Head of caudate nucleus (tissue), 42 donors: Measurements from ENCODE around the gene CALN1.

Source experiments
- DNase-seq, 42 donors: peaks; one replicate each; pipeline versions ENCODE4 v3.0.0 to v3.0.0-alpha.2; 2020 to 2021; ENCODE audit warnings: mixed read lengths in 7 of 42
- intact Hi-C: fragments of 100-400 bp; cut with DNase I; formaldehyde crosslinking; loops from one replicate; pipeline ENCODE4 v1.15.0; 2022

Gene CALN1

DNA sequence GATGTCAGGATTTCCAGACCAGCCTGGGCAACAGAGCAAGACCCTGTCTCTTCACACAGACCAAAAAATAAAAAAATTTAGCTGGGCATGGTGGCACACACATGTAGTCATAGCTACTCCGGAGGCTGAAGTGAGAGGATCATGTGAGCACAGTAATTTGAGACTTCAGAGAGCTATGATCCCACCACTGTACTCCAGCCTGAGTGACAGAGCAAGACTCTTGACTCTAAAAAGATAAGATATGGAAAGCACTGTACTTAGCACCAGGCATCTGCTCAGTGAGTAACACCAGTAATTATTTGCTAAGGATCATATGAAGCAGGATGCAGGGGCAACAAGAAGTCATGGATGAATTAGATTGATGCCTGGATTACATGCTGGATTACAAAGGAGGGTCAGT is 128.8 kb downstream of the CALN1 start:
- DNase-seq: no peak
- intact Hi-C loops: no loop called here

DNA sequence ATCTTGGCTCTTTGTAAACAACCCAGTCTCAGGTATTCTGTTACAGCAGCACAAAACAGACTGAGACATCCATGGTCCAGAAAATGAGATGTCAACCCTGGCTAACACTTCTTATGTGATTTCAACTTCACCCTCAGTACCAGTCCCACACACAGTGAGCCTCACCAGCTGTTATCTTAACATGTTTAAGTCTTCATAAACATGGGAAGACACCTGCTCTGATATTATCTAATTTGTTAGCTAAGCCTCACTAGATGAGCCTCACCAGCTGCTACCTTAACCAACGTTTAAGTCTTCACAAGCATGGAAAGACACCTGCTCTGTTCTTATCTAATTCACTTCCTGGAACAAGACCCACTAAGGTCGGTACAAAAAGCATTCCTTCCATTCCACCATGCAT is 130.8 kb downstream of the CALN1 start:
- intact Hi-C loops: no loop called here
- no peak for DNase-seq

DNA sequence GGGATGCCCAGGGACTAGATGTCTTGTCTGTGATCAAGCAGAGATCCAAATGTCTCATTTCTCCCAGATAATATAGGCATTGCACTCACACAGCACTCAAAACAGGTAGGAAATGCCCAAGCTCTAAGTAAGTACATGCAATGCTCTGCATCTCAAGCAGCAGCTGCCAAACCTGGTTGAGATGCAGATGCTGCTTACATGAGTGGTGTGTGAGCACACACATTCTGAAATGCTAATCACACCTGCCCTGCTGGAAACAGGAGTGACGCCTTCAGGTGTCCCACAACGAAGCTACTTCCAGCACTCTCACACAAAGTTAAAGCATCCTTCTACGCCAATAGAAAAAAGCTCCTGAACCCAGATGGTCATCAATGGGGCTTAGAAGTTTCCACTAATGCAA is 132.9 kb downstream of the CALN1 start:
- intact Hi-C loops: no loop called here
- DNase-seq: no peak

DNA sequence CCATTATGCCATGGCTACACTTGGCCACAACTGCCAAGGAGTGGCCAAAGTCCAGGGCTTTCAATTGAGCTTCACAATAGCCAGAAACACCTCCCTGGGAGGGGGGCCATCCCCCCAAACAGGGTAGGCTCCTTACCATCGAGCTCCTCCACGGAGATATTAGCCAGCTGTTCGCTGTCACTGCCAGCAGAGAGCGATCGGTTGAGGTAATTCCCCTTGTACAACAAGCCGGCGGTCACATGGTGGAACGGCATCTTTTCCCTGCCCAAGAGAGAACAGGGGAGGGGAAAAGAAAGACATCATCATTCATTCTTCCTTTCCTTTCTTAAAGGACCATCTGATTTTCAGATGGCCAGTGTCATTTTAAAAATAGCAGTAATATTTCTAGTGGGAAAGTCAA is 133.6 kb downstream of the CALN1 start:
- intact Hi-C loops: no loop called here

DNA sequence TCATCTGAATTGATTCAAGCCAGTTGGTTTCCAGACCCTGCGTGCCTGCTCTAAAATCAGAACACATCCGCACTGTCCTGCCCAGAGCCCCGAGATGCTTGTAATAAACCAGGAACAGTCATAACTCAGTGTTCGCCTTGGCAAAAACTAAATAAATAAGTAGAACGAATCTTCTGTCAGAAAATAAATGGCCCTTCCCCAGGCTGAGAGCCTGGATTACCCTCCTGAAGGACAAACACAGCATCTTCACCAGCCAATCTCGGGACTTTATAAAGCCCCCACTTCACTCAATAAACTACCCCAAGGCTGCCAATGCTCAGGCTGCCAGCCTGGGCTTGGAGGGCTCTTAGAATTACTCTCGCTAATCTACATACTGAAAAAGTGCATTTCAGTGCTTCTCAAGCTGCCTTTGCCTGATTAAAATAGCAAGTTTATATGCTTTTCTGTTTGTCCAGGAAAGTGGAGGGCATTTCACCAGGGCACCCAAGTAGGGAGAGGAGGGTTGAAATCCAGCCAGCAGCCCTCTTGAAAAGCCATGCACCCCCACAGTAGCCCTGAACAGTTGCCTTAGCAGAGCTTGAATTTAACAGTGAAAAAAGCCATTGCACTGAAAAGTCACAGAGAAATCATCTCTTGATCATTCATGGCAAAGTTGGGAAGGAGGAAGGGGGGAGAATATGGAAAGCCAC is 136.6 kb downstream of the CALN1 start:
- DNase-seq: peak in 10 of 42 donors; percentile 15 to 52 (median 28)
- intact Hi-C loops: no loop called here

More for the DNA sequence above, 133.6 kb downstream of the CALN1 start:
- peak in 4 of 42 donors; percentile 5 to 45 (median 14) for DNase-seq

DNA sequence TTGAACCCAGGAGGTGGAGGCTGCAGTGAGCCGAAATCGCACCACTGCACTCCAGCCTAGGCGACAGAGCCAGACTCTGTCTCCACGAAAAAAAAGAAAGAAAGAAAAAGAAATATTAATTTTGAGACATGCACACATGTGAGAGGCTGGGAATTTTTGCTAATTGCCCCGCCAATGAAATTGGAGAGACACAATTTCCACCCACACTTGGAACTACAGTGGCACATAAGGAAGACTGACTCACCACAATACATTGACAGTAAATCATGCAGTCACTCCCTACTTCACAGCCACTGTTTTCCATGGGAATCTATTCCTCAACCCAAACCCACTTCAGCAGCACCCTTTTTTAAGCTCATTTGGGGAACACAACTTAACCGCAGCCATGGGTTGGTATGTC is 139.7 kb downstream of the CALN1 start:
- peak in 15 of 42 donors; percentile 10 to 67 (median 34) for DNase-seq
- intact Hi-C loops: no loop called here

DNA sequence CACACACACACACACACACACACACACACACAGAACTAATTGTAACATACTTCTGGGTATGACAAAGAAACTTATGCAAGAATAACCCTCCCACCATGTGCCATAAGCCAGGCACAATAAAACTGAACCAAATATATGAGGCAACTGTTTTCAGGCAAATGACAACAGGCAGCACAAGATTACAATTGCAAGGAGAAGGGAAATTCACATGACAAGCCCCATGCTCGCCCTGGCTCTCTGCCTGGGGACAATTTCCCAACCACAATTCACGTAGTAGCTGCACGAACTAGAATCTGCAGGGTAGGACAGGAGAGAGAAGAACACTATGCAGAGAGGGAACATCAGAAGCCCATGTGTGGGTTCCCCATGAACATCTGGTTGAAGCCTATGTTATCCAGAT is 143.3 kb downstream of the CALN1 start:
- no peak for DNase-seq
- intact Hi-C loops: no loop called here

DNA sequence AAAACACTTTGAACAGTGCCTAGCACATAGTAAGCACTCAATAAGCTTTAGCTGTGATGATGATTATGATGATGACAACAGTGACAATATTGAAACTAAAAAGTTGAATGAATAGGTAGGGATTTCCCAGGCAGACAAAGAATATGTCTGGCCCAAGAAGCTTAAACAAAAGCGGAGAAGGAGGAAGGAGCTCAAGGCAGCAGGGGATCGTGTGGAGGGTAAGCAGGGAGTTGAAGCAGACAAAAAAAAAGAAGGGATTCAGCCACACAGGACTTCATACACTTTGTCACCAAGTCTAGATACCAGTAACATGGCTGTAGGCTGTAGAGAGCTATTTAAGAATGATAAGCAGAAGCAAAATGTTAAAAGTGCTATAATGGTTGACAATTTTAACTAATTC is 144.0 kb downstream of the CALN1 start:
- no peak for DNase-seq
- intact Hi-C loops: no loop called here

DNA sequence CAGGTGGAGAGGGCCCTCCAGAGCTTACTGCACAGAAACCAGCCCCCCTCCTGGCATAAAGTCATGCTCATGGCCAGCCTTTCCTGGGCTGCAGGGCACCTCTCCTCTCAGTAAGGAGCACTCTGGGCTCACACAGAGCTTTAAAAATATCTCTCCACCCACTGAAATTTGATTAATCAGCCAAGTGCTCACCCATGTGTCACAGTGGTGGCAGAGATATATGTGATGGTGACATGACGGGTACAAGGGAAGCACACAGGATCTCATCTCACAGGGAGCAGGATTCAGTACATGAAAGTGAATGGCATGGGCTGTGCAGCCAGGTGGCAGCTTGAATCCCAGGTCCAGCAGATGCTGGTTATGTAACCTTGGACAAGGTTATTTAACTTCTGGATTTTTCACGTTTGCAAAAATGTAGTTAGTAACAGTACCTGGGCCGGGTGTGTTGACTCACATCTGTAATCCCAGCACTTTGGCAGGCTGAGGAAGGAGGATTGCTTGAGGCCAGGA is 144.8 kb downstream of the CALN1 start:
- DNase-seq: peak in 33 of 42 donors; percentile 6 to 71 (median 34)

DNA sequence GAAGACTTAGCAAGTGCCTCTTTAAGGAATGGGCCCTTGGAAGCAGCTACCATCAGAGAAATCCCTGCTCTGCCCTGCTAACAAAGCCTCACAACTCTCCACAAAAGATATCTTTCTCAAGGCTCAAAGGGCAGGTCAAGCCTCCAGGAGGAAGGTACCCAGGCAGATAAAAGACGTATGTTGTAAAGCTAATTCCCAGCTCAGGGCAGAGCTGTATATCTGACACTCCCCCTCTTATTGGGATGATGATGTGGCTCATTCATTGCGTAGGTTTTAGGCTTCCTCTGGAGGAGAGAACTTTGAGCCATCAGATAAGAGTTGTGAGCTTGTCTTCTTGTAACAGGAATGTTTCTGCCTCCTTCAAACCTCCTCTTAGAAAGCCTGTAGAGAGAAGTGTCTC is 145.4 kb downstream of the CALN1 start:
- intact Hi-C loops: no loop called here
- peak in 10 of 42 donors; percentile 20 to 61 (median 28) for DNase-seq

More for the DNA sequence above, 144.8 kb downstream of the CALN1 start:
- intact Hi-C loops: no loop called here

DNA sequence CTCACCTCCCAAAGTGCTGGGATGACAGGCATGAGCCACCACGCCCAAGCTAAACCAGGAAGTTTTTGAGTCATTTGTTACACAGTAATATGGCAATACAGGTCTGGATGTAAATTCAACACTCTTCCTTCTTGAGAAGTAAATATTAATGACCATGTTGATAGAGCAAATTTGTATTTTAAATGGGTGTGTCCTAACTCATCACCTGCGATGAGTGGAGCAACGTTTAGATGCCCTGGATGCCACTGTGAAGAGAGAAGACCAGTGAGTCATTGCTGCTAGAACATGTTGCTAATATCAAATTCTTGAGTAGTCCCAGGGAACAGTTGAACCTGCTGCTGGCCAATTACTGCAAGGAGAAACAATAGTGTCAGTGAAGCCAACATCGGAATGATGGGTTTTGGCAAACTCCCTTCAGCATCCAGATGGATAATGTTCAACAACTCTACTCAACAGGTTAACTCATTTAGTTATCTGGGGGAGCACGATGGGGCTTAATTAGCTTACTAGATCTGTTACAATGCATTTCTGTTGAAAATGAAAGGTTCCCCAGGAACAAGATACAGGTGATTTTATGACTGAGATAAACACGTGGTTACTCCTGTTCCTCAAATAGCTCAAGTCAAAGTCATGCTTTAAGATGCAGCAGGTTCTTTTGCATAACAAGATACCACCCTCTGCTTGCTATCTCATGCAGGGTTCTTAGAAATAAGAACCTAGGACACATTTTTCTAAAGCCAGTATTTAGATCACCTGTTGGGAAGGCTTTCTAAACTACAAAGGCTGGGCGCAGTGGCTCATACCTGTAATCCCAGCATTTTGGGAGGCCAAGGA is 146.8 kb downstream of the CALN1 start:
- intact Hi-C loops: no loop called here
- DNase-seq: peak in 2 of 42 donors; percentile 16 to 35

DNA sequence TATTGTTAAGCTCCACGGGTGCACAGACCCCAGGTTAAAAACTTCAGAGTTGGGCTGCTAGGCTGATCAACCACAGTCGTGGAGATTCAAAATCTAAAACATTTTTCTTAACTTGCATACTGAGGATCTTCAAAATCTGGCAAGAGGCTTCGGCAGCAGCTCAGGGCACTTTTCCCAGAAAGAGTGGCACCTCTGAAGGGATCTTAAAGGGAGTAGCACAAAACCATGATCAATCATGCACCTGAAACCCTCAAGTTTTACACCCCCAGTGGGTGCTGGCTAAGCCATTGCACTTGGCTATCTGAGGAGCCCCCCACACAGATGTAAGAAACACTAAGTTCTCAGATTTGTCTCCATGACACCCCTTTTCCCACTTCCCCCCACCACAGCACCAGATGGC is 151.7 kb downstream of the CALN1 start:
- no peak for DNase-seq
- intact Hi-C loops: no loop called here

DNA sequence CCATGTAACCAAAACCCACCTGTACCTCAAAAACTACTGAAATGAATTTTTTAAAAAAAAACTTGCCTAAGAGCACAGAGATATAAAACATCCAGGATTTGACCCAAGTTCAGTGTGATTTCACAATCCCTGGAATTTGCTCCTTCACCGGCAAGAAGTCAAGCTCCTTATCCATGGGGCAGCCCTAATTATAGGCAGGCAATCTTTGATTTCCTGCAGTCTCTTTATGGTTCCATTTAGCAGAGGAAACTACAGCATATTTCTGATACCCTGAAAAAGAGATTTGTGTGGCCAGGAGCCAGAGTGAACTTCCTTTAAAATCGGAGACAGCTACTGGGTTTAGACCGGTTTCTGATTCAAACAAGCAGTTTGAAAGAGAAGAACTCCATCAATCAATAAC is 154.1 kb downstream of the CALN1 start:
- DNase-seq: no peak
- intact Hi-C loops: no loop called here

DNA sequence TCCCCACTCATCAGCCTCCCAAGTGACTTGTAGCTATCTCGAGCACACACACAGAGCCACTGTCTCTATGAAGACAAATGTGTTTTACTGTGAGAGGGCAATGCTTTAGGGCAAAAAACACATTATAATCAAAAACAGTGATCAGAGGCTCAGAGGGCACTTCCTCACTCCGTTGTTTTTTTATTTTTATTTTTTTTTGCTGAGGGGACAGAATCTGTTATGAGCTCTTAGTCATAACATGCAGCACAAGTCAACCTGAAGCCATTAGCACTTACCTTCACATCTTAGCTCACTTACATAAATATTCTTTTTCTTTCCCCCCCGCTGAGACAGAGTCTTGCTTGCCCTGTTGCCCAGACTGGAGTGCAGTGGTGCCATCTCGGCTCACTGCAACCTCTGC is 157.7 kb downstream of the CALN1 start:
- intact Hi-C loops: no loop called here
- no peak for DNase-seq

DNA sequence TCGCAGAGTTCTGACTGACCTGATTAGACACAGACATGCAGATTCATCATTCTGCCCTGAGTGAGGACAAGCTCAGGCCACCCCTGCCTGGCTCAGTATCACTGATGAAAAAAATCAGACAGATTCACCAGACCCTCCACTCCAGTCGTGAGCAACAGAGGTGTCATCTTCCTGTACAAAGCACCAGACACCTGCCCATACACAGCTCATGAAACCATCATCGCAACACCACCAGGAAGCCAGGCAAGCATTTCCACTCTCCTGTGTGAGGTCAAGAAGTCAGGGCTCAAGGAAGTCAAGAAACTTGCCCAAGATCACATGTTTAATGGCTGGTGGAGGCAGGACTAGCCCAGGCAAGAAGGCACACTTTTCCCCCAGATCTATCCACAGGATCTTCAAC is 163.0 kb downstream of the CALN1 start:
- intact Hi-C loops: no loop called here

DNA sequence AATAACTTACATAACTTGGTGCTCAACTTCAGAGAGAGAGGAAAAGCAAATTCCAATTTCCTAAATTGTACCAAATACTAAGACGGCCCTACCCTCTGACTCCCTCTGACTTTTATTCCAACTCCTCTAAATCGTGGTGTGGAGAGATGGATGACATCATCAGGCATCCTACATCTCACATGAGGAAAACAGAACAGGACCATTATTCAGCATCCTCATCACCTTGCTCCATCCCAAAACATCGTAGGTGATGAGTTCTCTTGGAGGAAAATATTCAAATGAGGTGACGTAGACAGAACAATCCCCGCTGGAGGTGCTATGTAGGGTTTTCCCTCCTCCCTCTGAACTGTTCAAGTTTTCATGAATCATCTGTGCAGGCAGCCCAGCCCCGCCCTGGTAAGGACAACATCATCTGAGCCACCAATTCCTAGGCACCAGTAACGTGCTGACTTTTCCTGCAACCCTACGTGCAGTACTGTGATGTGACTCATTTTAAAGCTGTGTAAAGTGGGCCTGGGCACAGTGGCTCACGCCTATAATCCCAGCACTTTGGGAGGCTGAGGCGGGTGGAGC is 167.2 kb downstream of the CALN1 start:
- intact Hi-C loops: no loop called here
- peak in 40 of 42 donors; percentile 8 to 86 (median 57) for DNase-seq

More for the DNA sequence above, 163.0 kb downstream of the CALN1 start:
- DNase-seq: no peak

DNA sequence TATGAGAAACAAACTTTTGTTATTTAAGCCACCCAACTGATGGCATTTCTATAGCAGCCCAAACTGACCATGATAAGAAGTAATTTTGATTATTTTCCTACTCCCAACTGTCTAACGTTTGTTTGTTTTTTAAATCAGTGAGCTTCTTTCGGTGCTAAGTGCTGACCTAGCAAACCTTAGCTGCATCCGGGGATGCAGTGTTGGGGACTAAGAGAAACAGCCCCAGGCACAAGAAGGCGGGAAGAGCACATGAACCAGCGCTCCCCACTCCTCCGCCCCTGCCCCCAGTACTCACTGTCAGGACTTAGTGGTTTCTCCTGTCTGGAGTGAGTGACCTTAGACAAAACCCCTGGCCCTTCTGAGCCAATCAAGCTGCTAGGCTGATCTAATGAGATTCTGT is 168.8 kb downstream of the CALN1 start:
- intact Hi-C loops: no loop called here
- no peak for DNase-seq

DNA sequence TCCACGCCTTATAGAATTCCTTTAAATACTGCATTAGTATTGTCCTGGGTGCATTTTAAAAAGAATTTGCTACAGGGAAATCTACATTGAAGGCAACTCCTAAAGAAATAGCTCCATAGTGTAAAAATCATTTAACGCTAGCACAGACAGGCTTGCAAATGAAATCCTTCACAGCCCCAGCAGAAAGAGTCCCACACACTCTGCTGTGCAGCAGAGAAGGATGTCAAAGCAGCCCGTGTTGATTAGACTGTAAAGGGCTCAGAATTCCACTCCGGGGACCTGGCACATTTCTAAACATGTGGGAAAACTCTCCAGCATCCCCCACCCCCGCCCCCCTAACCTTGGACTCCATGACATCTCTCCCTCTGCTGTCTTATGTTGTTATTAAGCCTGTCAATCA is 176.8 kb downstream of the CALN1 start:
- intact Hi-C loops: no loop called here
- DNase-seq: peak in 30 of 42 donors; percentile 4 to 80 (median 38)

DNA sequence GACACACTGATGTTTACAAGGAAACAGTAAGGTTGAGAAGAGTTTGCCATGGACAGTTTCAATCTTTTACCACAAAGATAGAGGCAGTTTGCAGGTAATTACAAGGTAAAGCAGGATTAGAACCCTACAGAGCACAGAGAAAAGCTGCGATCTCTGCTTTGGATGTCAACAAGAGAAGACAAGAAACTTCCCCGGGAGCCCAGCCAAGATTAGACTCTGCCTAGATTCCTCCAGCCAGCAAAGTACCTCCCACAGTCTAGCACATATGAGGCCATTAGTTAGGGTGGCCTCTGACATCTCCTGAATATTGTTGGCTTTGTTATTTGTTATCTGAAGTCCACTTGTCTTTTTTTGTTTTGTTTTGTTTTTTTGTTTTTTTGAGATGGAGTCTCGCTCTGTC is 178.1 kb downstream of the CALN1 start:
- no peak for DNase-seq
- intact Hi-C loops: no loop called here

DNA sequence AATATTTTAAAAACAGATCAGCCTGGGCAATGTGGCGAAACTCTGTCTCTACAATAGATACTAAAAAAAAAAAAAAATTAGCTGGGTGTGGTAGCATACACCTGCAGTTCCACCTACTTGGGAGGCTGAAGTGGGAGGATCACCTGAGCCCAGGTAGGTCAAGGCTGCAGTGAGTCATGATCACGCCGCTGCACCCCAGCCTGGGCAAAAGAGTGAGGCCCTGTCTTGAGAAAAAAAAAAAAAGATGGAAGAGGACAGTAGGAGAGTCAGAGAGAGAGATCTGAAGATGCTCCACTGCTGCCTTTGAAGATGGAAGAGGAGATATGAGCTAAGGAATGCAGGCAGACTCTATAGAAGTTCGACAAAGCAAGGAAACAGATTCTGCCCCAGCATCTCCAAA is 181.9 kb downstream of the CALN1 start:
- peak in 28 of 42 donors; percentile 8 to 68 (median 38) for DNase-seq
- intact Hi-C loops: no loop called here
